Fibroblast of mammary gland (primary cell): ENCODE measurements around the gene FCN1.
A peak's percentile ranks its signal among the peaks of the same experiment; 100 is the strongest.

ENCODE experiments used
- DNase-seq: peaks from one replicate; pipeline ENCODE4 v3.0.0-alpha.2; 2010; ENCODE audit warnings: low read depth
- H3K4me3 ChIP-seq: 2 replicates; pipeline ENCODE4 v1.5.1; 2011; ENCODE audit warnings: low read depth, mild to moderate bottlenecking, low read length, moderate library complexity; ENCODE audit not compliant: control insufficient read depth
- CTCF ChIP-seq: conservative IDR thresholded peaks from 2 replicates; pipeline ENCODE4 v1.5.1; 2011; ENCODE audit warnings: low read depth, low read length, inconsistent platforms; ENCODE audit not compliant: control insufficient read depth, insufficient read depth

The FCN1 gene

DNA sequence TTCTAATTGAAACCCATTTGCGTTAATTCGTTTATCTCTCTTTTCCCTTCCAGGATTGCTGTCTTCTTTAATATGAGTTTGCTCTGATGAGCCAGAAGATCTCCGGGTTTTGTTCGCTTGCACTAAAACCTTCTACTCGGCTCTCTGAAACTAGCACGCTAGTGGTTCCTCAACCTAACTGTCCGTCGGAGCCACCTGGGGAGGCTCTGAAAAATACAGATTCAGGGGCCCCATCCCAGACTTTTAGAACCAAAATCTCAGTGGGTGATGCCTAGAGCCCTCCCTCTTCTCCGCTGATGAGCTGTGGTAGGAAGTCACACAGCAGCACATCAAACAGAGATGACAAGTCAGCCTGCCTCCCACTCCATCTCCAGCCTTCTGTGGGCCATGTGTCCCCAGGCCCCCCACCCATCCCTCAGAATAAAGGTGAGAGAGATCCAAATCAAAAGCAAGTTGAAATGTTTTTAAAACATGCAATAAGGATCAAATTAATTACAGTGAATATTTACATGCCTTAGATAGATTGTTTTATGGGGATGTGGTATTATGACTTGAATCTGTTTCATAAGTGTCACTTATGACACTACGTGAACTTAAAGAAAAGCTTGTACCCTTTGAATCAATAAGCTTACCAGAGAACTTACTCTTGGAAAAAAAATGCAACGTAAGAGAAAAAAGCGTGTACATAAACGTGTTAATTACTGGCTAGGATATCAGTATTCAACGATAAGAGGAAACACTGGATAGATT, 20.7 kb downstream of the FCN1 start:
- TF ChIP-seq CTCF = no peak
- no peak overlapping the region for H3K4me3 ChIP-seq
- no peak for DNase-seq

- DNase-seq = peak; percentile 91
- TF ChIP-seq CTCF = no peak
- no peak overlapping the region for H3K4me3 ChIP-seq
Observed at GRCh38 chr9:134895908-134896833, 21.5 kb downstream of the FCN1 start.

DNA sequence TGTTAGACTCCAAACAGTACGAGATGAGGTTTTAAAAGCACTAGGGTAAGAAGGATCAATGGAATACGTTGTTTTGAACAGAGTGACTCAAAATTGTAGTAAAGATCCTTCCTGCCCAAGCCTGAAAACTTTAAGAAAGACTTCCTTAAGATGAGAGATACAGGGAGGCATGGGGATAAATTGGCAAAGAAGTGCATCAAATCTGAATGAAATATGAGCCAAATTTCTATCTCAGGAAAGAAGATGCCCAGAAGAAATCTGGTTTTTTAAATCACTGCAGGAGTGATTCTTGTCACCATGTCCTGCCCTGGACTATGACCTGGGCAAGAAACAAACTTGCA, 22.2 kb downstream of the FCN1 start:
- DNase-seq = no peak
- H3K4me3 ChIP-seq = no peak overlapping the region
- no peak for TF ChIP-seq CTCF

- H3K4me3 ChIP-seq = no peak overlapping the region
- TF ChIP-seq CTCF = no peak
- DNase-seq = peak; percentile 72
Observed at GRCh38 chr9:134895097-134895496, 22.6 kb downstream of the FCN1 start.

DNA sequence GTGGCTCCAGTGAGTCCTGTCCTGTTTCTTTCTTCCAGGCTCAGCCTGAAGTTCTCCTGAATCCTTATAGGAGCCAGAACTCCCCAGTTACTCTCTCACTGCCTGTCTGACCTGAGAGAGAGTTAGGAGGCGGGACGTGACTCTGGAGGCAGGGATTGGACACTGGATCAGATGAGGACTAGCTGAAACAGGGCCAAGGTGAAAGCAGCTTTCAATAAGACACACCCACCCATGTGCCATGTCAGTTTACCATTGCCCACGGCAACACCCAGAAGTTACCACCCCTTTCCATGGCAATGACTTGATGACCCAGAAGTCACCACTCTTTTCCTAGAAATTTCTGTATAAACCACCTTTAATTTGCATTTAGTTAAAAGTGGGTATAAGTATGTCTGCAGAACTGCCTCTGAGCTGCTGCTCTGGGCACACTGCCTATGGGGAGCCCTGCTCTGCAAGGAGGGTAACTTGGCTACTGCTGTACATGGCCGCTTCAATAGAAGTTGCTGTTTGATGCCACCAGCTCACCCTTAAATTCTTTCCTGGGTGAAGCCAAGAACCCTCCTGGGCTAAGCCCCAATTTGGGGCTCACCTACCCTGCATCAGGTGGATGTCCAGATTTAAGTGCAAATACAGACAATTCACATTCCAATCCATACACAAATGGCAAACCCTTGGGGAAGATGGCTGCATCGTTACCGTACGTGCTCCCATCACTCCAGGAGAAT, 23.4 kb downstream of the FCN1 start:
- no peak for DNase-seq
- no peak overlapping the region for H3K4me3 ChIP-seq
- TF ChIP-seq CTCF = no peak

- no peak overlapping the region for H3K4me3 ChIP-seq
- DNase-seq = no peak
- no peak for TF ChIP-seq CTCF
Observed at GRCh38 chr9:134892820-134893420, 24.8 kb downstream of the FCN1 start.
